Measurements from ENCODE around the gene ZNF189. TPM values are rescaled to one million over a fixed set of nuclear protein-coding genes. Genes with fewer than 3 reads are reported as not detected.

Gene ZNF189
- total RNA-seq, 1 donor from 2014 or later, result 20.7 TPM

- no peaks in the 10 kb centered on the region for H3K36me3 ChIP-seq
- no peak overlapping the region for H3K27ac ChIP-seq
- H3K9me3 ChIP-seq, result peaks cover 84% of the 10 kb centered on the region
- TF ChIP-seq, protein P1, sequence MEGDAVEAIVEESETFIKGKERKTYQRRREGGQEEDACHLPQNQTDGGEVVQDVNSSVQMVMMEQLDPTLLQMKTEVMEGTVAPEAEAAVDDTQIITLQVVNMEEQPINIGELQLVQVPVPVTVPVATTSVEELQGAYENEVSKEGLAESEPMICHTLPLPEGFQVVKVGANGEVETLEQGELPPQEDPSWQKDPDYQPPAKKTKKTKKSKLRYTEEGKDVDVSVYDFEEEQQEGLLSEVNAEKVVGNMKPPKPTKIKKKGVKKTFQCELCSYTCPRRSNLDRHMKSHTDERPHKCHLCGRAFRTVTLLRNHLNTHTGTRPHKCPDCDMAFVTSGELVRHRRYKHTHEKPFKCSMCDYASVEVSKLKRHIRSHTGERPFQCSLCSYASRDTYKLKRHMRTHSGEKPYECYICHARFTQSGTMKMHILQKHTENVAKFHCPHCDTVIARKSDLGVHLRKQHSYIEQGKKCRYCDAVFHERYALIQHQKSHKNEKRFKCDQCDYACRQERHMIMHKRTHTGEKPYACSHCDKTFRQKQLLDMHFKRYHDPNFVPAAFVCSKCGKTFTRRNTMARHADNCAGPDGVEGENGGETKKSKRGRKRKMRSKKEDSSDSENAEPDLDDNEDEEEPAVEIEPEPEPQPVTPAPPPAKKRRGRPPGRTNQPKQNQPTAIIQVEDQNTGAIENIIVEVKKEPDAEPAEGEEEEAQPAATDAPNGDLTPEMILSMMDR (IDR thresholded peaks at IDR 0.05), result no peak
- H3K4me3 ChIP-seq, result no peak overlapping the region
- H3K4me1 ChIP-seq, result no peaks in the 10 kb centered on the region
- no peaks in the 10 kb centered on the region for H3K27me3 ChIP-seq (ENCODE audit: low read depth)
- intact Hi-C loops (cut with DNase I), result no loop called here
- no peak for ATAC-seq
- no peak for DNase-seq
Observed at GRCh38 chr9:101414839-101415238, 16.2 kb downstream of the ZNF189 start.

DNA sequence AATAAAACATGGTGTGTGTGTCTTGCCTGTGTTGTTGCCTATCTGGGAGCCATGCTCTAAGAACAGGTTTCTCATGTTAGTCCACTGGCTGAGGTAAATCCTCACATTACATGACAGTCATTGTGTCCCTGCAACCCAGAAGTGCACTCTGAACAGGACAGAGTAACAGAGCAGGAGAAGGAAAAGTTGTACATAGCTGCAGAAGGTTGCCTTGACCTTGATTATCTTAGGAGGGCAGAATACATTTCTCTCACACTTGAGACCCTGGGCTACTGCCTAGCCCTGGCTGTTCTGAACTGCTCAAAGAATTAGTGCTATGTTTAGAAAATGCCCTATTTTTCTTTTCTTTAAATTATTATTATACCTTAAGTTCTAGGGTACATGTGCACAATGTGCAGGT, 16.9 kb downstream of the ZNF189 start:
- peaks cover 76% of the 10 kb centered on the region for H3K9me3 ChIP-seq
- intact Hi-C loops (cut with DNase I), result no loop called here
- no peak for DNase-seq

GRCh38 chr9:101417389-101417788, 18.7 kb downstream of the ZNF189 start:
- peaks cover 58% of the 10 kb centered on the region for H3K9me3 ChIP-seq
- ATAC-seq, result no peak
- DNase-seq, result no peak
- H3K4me3 ChIP-seq, result no peak overlapping the region
- no peaks in the 10 kb centered on the region for H3K4me1 ChIP-seq
- no peaks in the 10 kb centered on the region for H3K27me3 ChIP-seq (ENCODE audit: low read depth)
- TF ChIP-seq, protein P1 (IDR thresholded peaks at IDR 0.05), result no peak
- no peak overlapping the region for H3K27ac ChIP-seq
- intact Hi-C loops (cut with DNase I), result no loop called here
- no peaks in the 10 kb centered on the region for H3K36me3 ChIP-seq

More for the DNA sequence above, 16.9 kb downstream of the ZNF189 start:
- no peaks in the 10 kb centered on the region for H3K36me3 ChIP-seq
- no peak overlapping the region for H3K4me3 ChIP-seq
- H3K4me1 ChIP-seq, result no peaks in the 10 kb centered on the region
- TF ChIP-seq, protein P1 (IDR thresholded peaks at IDR 0.05), result no peak
- no peaks in the 10 kb centered on the region for H3K27me3 ChIP-seq (ENCODE audit: low read depth)
- ATAC-seq, result no peak
- no peak overlapping the region for H3K27ac ChIP-seq

DNA sequence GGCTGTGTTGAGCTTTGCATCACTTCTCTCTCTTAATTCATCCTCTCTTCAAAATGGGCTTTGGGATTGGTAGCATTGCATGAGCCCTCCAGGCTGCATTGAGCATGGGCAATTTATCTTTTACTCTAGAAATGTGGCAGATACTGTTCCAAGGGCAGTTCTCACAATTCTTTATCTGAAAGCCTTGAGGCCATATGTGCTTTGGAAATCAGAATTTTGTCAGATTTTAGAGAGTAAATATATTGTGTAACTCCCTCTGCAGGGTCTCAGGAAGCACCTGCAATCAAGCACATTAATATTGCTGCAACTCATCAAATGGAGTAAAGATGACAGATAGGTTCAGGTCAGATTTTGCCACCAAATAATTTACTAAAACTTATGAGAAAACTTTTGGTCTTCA, 19.3 kb downstream of the ZNF189 start:
- no peak for DNase-seq
- Histone ChIP-seq H3K27ac (no peak overlapping the region), H3K4me3 (no peak overlapping the region), H3K9me3 (peaks cover 52% of the 10 kb centered on the region), H3K36me3 (no peaks in the 10 kb centered on the region), H3K27me3 (ENCODE audit: low read depth) (no peaks in the 10 kb centered on the region), H3K4me1 (no peaks in the 10 kb centered on the region)
- intact Hi-C loops (cut with DNase I), result no loop called here
- ATAC-seq, result no peak
- TF ChIP-seq, protein P1 (IDR thresholded peaks at IDR 0.05), result no peak

DNA sequence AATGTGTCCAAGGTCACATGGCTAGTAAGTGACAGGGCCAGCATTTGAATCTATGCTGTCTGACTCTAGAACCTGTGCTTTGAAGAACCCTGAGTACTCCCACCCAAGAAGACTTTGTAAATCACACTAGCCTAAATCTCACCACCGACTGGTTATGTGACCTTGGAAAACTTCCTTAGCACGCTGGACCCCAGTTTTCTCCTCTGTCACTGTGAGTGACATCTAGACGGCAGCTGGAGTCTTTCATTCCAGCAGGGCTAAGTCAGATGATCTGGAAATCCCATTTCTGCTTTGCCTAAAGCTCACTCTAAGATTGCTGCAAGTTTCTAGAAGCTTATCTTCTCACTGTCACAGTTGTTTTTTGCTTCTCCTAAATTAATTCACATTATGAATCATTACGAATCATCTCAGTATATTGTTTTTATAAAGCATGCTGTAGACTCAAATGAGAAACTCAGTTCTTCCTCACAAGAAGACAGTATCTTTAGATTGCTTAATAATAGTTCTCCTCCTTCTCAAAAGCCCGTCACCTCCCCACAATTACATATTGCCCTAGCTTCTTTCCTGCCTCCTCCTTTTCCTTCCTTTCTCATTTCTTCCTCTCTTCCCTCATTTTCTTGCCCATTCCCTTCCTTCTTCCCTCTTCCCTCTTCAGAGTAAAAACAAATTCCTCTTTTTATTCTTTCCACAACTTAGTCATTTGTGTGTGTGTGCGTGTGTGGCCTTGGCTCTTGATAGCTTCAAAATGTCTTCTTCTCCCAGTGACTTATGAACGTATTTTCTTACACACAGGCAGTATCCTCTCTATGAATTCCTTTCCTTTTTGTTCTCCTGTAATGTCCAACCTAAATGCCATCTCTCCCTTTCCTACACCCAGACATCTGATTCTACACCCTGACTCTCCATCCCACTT, 20.1 kb downstream of the ZNF189 start:
- Histone ChIP-seq H3K36me3 (no peaks in the 10 kb centered on the region), H3K27ac (no peak overlapping the region), H3K4me3 (no peak overlapping the region), H3K9me3 (peaks cover 44% of the 10 kb centered on the region), H3K4me1 (no peaks in the 10 kb centered on the region), H3K27me3 (ENCODE audit: low read depth) (no peaks in the 10 kb centered on the region)
- TF ChIP-seq, protein P1 (IDR thresholded peaks at IDR 0.05), result no peak
- ATAC-seq, result no peak
- DNase-seq, result no peak
- intact Hi-C loops (cut with DNase I), result no loop called here

Measured in lower lobe of right lung (tissue), 2 donors.